Activated CD8-positive, alpha-beta memory T cell treated with anti-CD3 and anti-CD28 coated beads, Interleukin-2, amount 10 ng/mL, durations not matched to agents 7 days and 5 days (primary cell): Measurements from ENCODE around the gene RMRP. TPM values are rescaled to one million over a fixed set of nuclear protein-coding genes. Genes with fewer than 3 reads are reported as not detected.
"Not testable (repeated sequence)": the region's sequence is repeated elsewhere in the genome, so short reads cannot be mapped to it uniquely, and the experiment has no call there.

Experiments used
- ATAC-seq: fragments of 150-1000 bp; cut with Tn5 transposase; one replicate; pipeline ENCODE4 v1.10.0; 2021; ENCODE audit warnings: moderate library complexity
- CTCF ChIA-PET: fragments of 350-600 bp; sonication (Branson Sonifier 250); formaldehyde crosslinking; loops from one replicate; lab custom pipeline; 2021; ENCODE audit warnings: antibody characterized with exemption; lab: Charles Lee
- DNase-seq: peaks from one replicate; pipeline ENCODE4 v3.0.0-alpha.2; 2020
- H3K27ac Mint-ChIP-seq: one replicate; pipeline ENCODE4 v1.8.0; 2021; ENCODE audit warnings: mild to moderate bottlenecking, mixed read lengths
- H3K27me3 Mint-ChIP-seq: one replicate; pipeline ENCODE4 v1.8.0; 2021; ENCODE audit warnings: mixed read lengths
- H3K36me3 Mint-ChIP-seq: one replicate; pipeline ENCODE4 v1.8.0; 2021; ENCODE audit warnings: mild to moderate bottlenecking, mixed read lengths
- H3K4me1 Mint-ChIP-seq: one replicate; pipeline ENCODE4 v1.8.0; 2021; ENCODE audit warnings: mixed read lengths
- H3K4me3 Mint-ChIP-seq: one replicate; pipeline ENCODE4 v1.8.0; 2021; ENCODE audit warnings: mild to moderate bottlenecking, moderate library complexity, mixed read lengths
- H3K9me3 Mint-ChIP-seq: one replicate; pipeline ENCODE4 v1.8.0; 2022; ENCODE audit warnings: low read depth, mixed read lengths
- total RNA-seq, 2 experiments: library from RNA; stranded (reverse); gene quantifications; one replicate each; pipeline ENCODE4 v1.2.3, GENCODE V29; 2021

Gene RMRP
- total RNA-seq, 2 experiments from 2014 or later = 6,751 to 13,083 TPM

GRCh38 chr9:35627575-35627974 is 30.2 kb downstream of the RMRP start:
- ATAC-seq (no peak), DNase-seq (no peak)
- CTCF ChIA-PET = interaction anchor here (1.2 to 4.8 kb wide), 5 partner anchors 16 to 69 kb away, joined by 4 to 31 read pairs (median 6); no protein-coding TSS in a partner anchor
- Mint-ChIP-seq H3K4me1 (peaks cover 6% of the 10 kb centered on the region), H3K36me3 (no peaks in the 10 kb centered on the region), H3K9me3 (no peaks in the 10 kb centered on the region), H3K27ac (no peak overlapping the region), H3K4me3 (no peak overlapping the region), H3K27me3 (no peaks in the 10 kb centered on the region)

- H3K4me1 Mint-ChIP-seq = peaks cover 52% of the 10 kb centered on the region
- no peaks in the 10 kb centered on the region for H3K27me3 Mint-ChIP-seq
- peak overlapping the region; percentile 80 for H3K27ac Mint-ChIP-seq
- H3K36me3 Mint-ChIP-seq = no peaks in the 10 kb centered on the region
- DNase-seq = peak; percentile 54
- CTCF ChIA-PET = interaction anchor here (0.6 to 15.0 kb wide), 17 partner anchors 8 to 195 kb away, joined by 3 to 196 read pairs (median 7); partner anchors contain the start of genes ARHGEF39, CCDC107, HINT2 and RMRP
- H3K9me3 Mint-ChIP-seq = no peaks in the 10 kb centered on the region
- peak; percentile 52 for ATAC-seq
- no peak overlapping the region for H3K4me3 Mint-ChIP-seq
Measured at GRCh38 chr9:35619800-35620158, 38.0 kb downstream of the RMRP start.

- Mint-ChIP-seq H3K9me3 (no peaks in the 10 kb centered on the region), H3K27ac (peak overlapping the region; percentile 80), H3K4me1 (peaks cover 52% of the 10 kb centered on the region), H3K36me3 (no peaks in the 10 kb centered on the region), H3K27me3 (no peaks in the 10 kb centered on the region), H3K4me3 (peak overlapping the region; percentile 51)
- CTCF ChIA-PET = interaction anchor here (0.6 to 15.0 kb wide), 17 partner anchors 7 to 195 kb away, joined by 3 to 196 read pairs (median 7); partner anchors contain the start of genes ARHGEF39, CCDC107, HINT2 and RMRP
- ATAC-seq (peak; percentile 66), DNase-seq (peak; percentile 93)
Measured at GRCh38 chr9:35618854-35619799, 38.7 kb downstream of the RMRP start.

- DNase-seq (no peak), ATAC-seq (no peak)
- no peaks in the 10 kb centered on the region for H3K36me3 Mint-ChIP-seq
- CTCF ChIA-PET = interaction anchor here (1.3 to 15.0 kb wide), 6 partner anchors 10 to 118 kb away, joined by 3 to 196 read pairs (median 44); partner anchors contain the start of genes ARHGEF39, CCDC107, RMRP and SIT1
- peak within 1 kb of the TSS; percentile 80 for H3K27ac Mint-ChIP-seq
- H3K4me1 Mint-ChIP-seq = peaks cover 52% of the 10 kb centered on the region
- peak within 1 kb of the TSS; percentile 78 for H3K4me3 Mint-ChIP-seq
- H3K9me3 Mint-ChIP-seq = no peaks in the 10 kb centered on the region
- H3K27me3 Mint-ChIP-seq = no peaks in the 10 kb centered on the region
Measured at GRCh38 chr9:35618325-35618727, 39.5 kb downstream of the RMRP start, which contains the start of gene CD72. TSS of gene CD72 (minus strand) at chr9:35618413. CDS start at chr9:35618303, 110 bp downstream.

GRCh38 chr9:35617548-35617947 is 40.3 kb downstream of the RMRP start:
- peak overlapping the region; percentile 78 for H3K4me3 Mint-ChIP-seq
- no peaks in the 10 kb centered on the region for H3K27me3 Mint-ChIP-seq
- H3K4me1 Mint-ChIP-seq = peaks cover 52% of the 10 kb centered on the region
- no peaks in the 10 kb centered on the region for H3K36me3 Mint-ChIP-seq
- no peaks in the 10 kb centered on the region for H3K9me3 Mint-ChIP-seq
- CTCF ChIA-PET = interaction anchor here (0.7 to 15.0 kb wide), 16 partner anchors 9 to 132 kb away, joined by 3 to 196 read pairs (median 6); partner anchors contain the start of genes ARHGEF39, CCDC107, CREB3 and RGP1
- no peak for ATAC-seq
- DNase-seq = no peak
- peak overlapping the region; percentile 80 for H3K27ac Mint-ChIP-seq

- no peaks in the 10 kb centered on the region for H3K9me3 Mint-ChIP-seq
- H3K36me3 Mint-ChIP-seq = no peaks in the 10 kb centered on the region
- H3K4me1 Mint-ChIP-seq = peaks cover 51% of the 10 kb centered on the region
- H3K27me3 Mint-ChIP-seq = no peaks in the 10 kb centered on the region
- CTCF ChIA-PET = interaction anchor here (0.7 to 15.0 kb wide), 17 partner anchors 8 to 133 kb away, joined by 3 to 196 read pairs (median 6); partner anchors contain the start of genes ARHGEF39, CCDC107, CREB3 and RGP1
- H3K4me3 Mint-ChIP-seq = peak overlapping the region; percentile 78
- H3K27ac Mint-ChIP-seq = peak overlapping the region; percentile 80
- peak; percentile 88 for DNase-seq
- peak; percentile 72 for ATAC-seq
Measured at GRCh38 chr9:35616681-35617459, 40.9 kb downstream of the RMRP start.

GRCh38 chr9:35615981-35616680 is 41.7 kb downstream of the RMRP start:
- H3K4me3 Mint-ChIP-seq = peak overlapping the region; percentile 78
- DNase-seq (no peak), ATAC-seq (no peak)
- H3K36me3 Mint-ChIP-seq = no peaks in the 10 kb centered on the region
- peaks cover 49% of the 10 kb centered on the region for H3K4me1 Mint-ChIP-seq
- no peaks in the 10 kb centered on the region for H3K9me3 Mint-ChIP-seq
- H3K27ac Mint-ChIP-seq = peak overlapping the region; percentile 80
- H3K27me3 Mint-ChIP-seq = no peaks in the 10 kb centered on the region
- CTCF ChIA-PET = interaction anchor here (1.0 to 15.0 kb wide), 16 partner anchors 8 to 133 kb away, joined by 3 to 196 read pairs (median 7); partner anchors contain the start of genes ARHGEF39, CCDC107, CREB3 and RGP1

- Mint-ChIP-seq H3K9me3 (no peaks in the 10 kb centered on the region), H3K36me3 (peaks cover 5% of the 10 kb centered on the region), H3K4me3 (no peak overlapping the region), H3K4me1 (peaks cover 21% of the 10 kb centered on the region), H3K27me3 (no peaks in the 10 kb centered on the region), H3K27ac (no peak overlapping the region)
- CTCF ChIA-PET = interaction anchor here (0.6 to 15.0 kb wide), 13 partner anchors 7 to 975 kb away, joined by 3 to 196 read pairs (median 10); partner anchors contain the start of genes ARHGEF39, CCDC107, GBA2 and RGP1
- no peak for ATAC-seq
- no peak for DNase-seq
Measured at GRCh38 chr9:35612843-35613242, 45.0 kb downstream of the RMRP start.

GRCh38 chr9:35612066-35612465 is 45.8 kb downstream of the RMRP start:
- H3K27me3 Mint-ChIP-seq, H3K9me3 Mint-ChIP-seq, H3K36me3 Mint-ChIP-seq: not testable (repeated sequence)

GRCh38 chr9:35611230-35611797 is 46.5 kb downstream of the RMRP start:
- Mint-ChIP-seq H3K36me3 (peaks cover 11% of the 10 kb centered on the region), H3K4me3 (no peak overlapping the region), H3K27me3 (no peaks in the 10 kb centered on the region), H3K4me1 (peaks cover 16% of the 10 kb centered on the region), H3K9me3 (no peaks in the 10 kb centered on the region), H3K27ac (no peak overlapping the region)
- peak; percentile 73 for DNase-seq
- CTCF ChIA-PET = interaction anchor here (0.6 to 15.0 kb wide), 29 partner anchors 8 to 761 kb away, joined by 3 to 196 read pairs (median 5); partner anchors contain the start of genes ARHGEF39, CCDC107, CREB3 and GBA2
- peak; percentile 87 for ATAC-seq

More at GRCh38 chr9:35612066-35612465, 45.8 kb downstream of the RMRP start:
- CTCF ChIA-PET = interaction anchor here (0.6 to 15.0 kb wide), 18 partner anchors 8 to 144 kb away, joined by 3 to 196 read pairs (median 10); partner anchors contain the start of genes ARHGEF39, CCDC107, CREB3 and GBA2
- not testable (repeated sequence) for DNase-seq, ATAC-seq, H3K4me3 Mint-ChIP-seq, H3K27ac Mint-ChIP-seq
- peaks cover 16% of the 10 kb centered on the region for H3K4me1 Mint-ChIP-seq

GRCh38 chr9:35609820-35610163 is 48.0 kb downstream of the RMRP start:
- H3K27me3 Mint-ChIP-seq = no peaks in the 10 kb centered on the region
- H3K27ac Mint-ChIP-seq = no peak overlapping the region
- H3K4me1 Mint-ChIP-seq = peaks cover 16% of the 10 kb centered on the region
- ATAC-seq = no peak
- H3K9me3 Mint-ChIP-seq = no peaks in the 10 kb centered on the region
- no peak overlapping the region for H3K4me3 Mint-ChIP-seq
- peaks cover 11% of the 10 kb centered on the region for H3K36me3 Mint-ChIP-seq
- CTCF ChIA-PET = interaction anchor here (1.9 to 15.0 kb wide), 4 partner anchors 14 to 45 kb away, joined by 4 to 196 read pairs (median 12); partner anchors contain the start of gene SIT1
- DNase-seq = no peak
